Adipocyte (in vitro differentiated cells): ENCODE data around the gene USP6NL.

Source experiments
- DNase-seq: peaks from one replicate; pipeline ENCODE4 v3.0.0-alpha.2; 2015; ENCODE audit warnings: low read depth
- H3K27me3 ChIP-seq: replicated peaks from 2 replicates; pipeline ENCODE4 v1.7.0; 2013; ENCODE audit warnings: mild to moderate bottlenecking, low read length, moderate library complexity; ENCODE audit not compliant: control insufficient read depth, insufficient read depth
- H3K36me3 ChIP-seq: 2 replicates; pipeline ENCODE4 v1.7.0; 2013; ENCODE audit warnings: low read length, mild to moderate bottlenecking, moderate library complexity; ENCODE audit not compliant: control insufficient read depth, insufficient read depth, severe bottlenecking
- H3K4me1 ChIP-seq: 2 replicates; pipeline ENCODE4 v1.7.0; 2013; ENCODE audit warnings: mild to moderate bottlenecking, low read length, moderate library complexity; ENCODE audit not compliant: control insufficient read depth, insufficient read depth
- H3K4me3 ChIP-seq: 2 replicates; pipeline ENCODE4 v1.7.0; 2013; ENCODE audit warnings: mild to moderate bottlenecking, low read length, moderate library complexity
- H3K9ac ChIP-seq: 2 replicates; pipeline ENCODE4 v1.7.0; 2013; ENCODE audit warnings: mild to moderate bottlenecking, low read length, moderate library complexity
- H3K9me3 ChIP-seq: 2 replicates; pipeline ENCODE4 v1.7.0; 2013; ENCODE audit warnings: mild to moderate bottlenecking, low read length, moderate library complexity; ENCODE audit not compliant: control insufficient read depth

USP6NL gene

GRCh38 chr10:11527068-11527467 lies 84.4 kb downstream of the USP6NL start:
- no peaks in the 10 kb centered on the region for H3K27me3 ChIP-seq
- no peak for DNase-seq
- no peak overlapping the region for H3K4me3 ChIP-seq
- H3K9ac ChIP-seq = no peak overlapping the region
- H3K9me3 ChIP-seq = no peaks in the 10 kb centered on the region
- H3K36me3 ChIP-seq = no peaks in the 10 kb centered on the region
- H3K4me1 ChIP-seq = peaks cover 34% of the 10 kb centered on the region

- H3K4me1 ChIP-seq = peaks cover 40% of the 10 kb centered on the region
- H3K36me3 ChIP-seq = no peaks in the 10 kb centered on the region
- no peaks in the 10 kb centered on the region for H3K27me3 ChIP-seq
- DNase-seq = no peak
- no peaks in the 10 kb centered on the region for H3K9me3 ChIP-seq
- H3K9ac ChIP-seq = peak overlapping the region; percentile 38
- H3K4me3 ChIP-seq = peak overlapping the region; percentile 22
Observed at GRCh38 chr10:11525503-11525902, 85.9 kb downstream of the USP6NL start.

- no peaks in the 10 kb centered on the region for H3K27me3 ChIP-seq
- H3K9me3 ChIP-seq = no peaks in the 10 kb centered on the region
- H3K36me3 ChIP-seq = no peaks in the 10 kb centered on the region
- H3K4me3 ChIP-seq = peak overlapping the region; percentile 46
- H3K4me1 ChIP-seq = peaks cover 32% of the 10 kb centered on the region
- H3K9ac ChIP-seq = peak overlapping the region; percentile 14
- DNase-seq = no peak
Observed at GRCh38 chr10:11522821-11523245, 88.6 kb downstream of the USP6NL start.

GRCh38 chr10:11521860-11522259 lies 89.6 kb downstream of the USP6NL start:
- Histone ChIP-seq H3K9me3 (no peaks in the 10 kb centered on the region), H3K36me3 (no peaks in the 10 kb centered on the region), H3K27me3 (no peaks in the 10 kb centered on the region), H3K4me1 (peaks cover 31% of the 10 kb centered on the region), H3K9ac (no peak overlapping the region), H3K4me3 (no peak overlapping the region)
- DNase-seq = peak; percentile 29

GRCh38 chr10:11520892-11521291 lies 90.6 kb downstream of the USP6NL start:
- Histone ChIP-seq H3K4me3 (no peak overlapping the region), H3K9ac (no peak overlapping the region), H3K4me1 (peaks cover 28% of the 10 kb centered on the region), H3K36me3 (no peaks in the 10 kb centered on the region), H3K9me3 (no peaks in the 10 kb centered on the region), H3K27me3 (no peaks in the 10 kb centered on the region)
- DNase-seq = no peak

- Histone ChIP-seq H3K4me3 (no peak overlapping the region), H3K9me3 (no peaks in the 10 kb centered on the region), H3K4me1 (peaks cover 13% of the 10 kb centered on the region), H3K9ac (no peak overlapping the region), H3K27me3 (no peaks in the 10 kb centered on the region), H3K36me3 (no peaks in the 10 kb centered on the region)
- no peak for DNase-seq
Observed at GRCh38 chr10:11517150-11517549, 94.3 kb downstream of the USP6NL start.

- peaks cover 8% of the 10 kb centered on the region for H3K4me1 ChIP-seq
- H3K9ac ChIP-seq = no peak overlapping the region
- H3K4me3 ChIP-seq = no peak overlapping the region
- H3K9me3 ChIP-seq = no peaks in the 10 kb centered on the region
- H3K36me3 ChIP-seq = no peaks in the 10 kb centered on the region
- H3K27me3 ChIP-seq = no peaks in the 10 kb centered on the region
- DNase-seq = peak; percentile 7
Observed at GRCh38 chr10:11516431-11516746, 95.1 kb downstream of the USP6NL start.

- H3K36me3 ChIP-seq = no peaks in the 10 kb centered on the region
- H3K4me1 ChIP-seq = peaks cover 14% of the 10 kb centered on the region
- no peak overlapping the region for H3K4me3 ChIP-seq
- peak overlapping the region; percentile 40 for H3K9ac ChIP-seq
- no peaks in the 10 kb centered on the region for H3K27me3 ChIP-seq
- no peaks in the 10 kb centered on the region for H3K9me3 ChIP-seq
- DNase-seq = peak; percentile 83
Observed at GRCh38 chr10:11515596-11516430, 95.6 kb downstream of the USP6NL start.

GRCh38 chr10:11513727-11514126 lies 97.7 kb downstream of the USP6NL start:
- H3K4me1 ChIP-seq = peaks cover 22% of the 10 kb centered on the region
- no peaks in the 10 kb centered on the region for H3K27me3 ChIP-seq
- DNase-seq = no peak
- no peak overlapping the region for H3K4me3 ChIP-seq
- H3K36me3 ChIP-seq = no peaks in the 10 kb centered on the region
- H3K9me3 ChIP-seq = no peaks in the 10 kb centered on the region
- H3K9ac ChIP-seq = no peak overlapping the region

GRCh38 chr10:11512596-11512995 lies 98.9 kb downstream of the USP6NL start:
- Histone ChIP-seq H3K4me3 (no peak overlapping the region), H3K9me3 (no peaks in the 10 kb centered on the region), H3K27me3 (no peaks in the 10 kb centered on the region), H3K4me1 (peaks cover 22% of the 10 kb centered on the region), H3K9ac (no peak overlapping the region), H3K36me3 (peaks cover 4% of the 10 kb centered on the region)
- DNase-seq = no peak

GRCh38 chr10:11511321-11511720 lies 100.1 kb downstream of the USP6NL start:
- Histone ChIP-seq H3K27me3 (no peaks in the 10 kb centered on the region), H3K4me1 (peaks cover 22% of the 10 kb centered on the region), H3K9me3 (no peaks in the 10 kb centered on the region), H3K36me3 (peaks cover 4% of the 10 kb centered on the region), H3K4me3 (no peak overlapping the region), H3K9ac (peak overlapping the region; percentile 35)
- no peak for DNase-seq

- Histone ChIP-seq H3K9me3 (no peaks in the 10 kb centered on the region), H3K27me3 (no peaks in the 10 kb centered on the region), H3K9ac (no peak overlapping the region), H3K4me1 (peaks cover 22% of the 10 kb centered on the region), H3K4me3 (no peak overlapping the region), H3K36me3 (peaks cover 4% of the 10 kb centered on the region)
- no peak for DNase-seq
Observed at GRCh38 chr10:11510736-11511135, 100.7 kb downstream of the USP6NL start.
